Measurements from ENCODE around the gene SPSB2.

GRCh38 chr12:6853626-6854025, 19.5 kb downstream of the SPSB2 start:
- TF ChIP-seq POLR2AphosphoS5 (IDR thresholded peaks at IDR 0.05) (no peak), POLR2A (IDR thresholded peaks at IDR 0.05) (no peak), CTCF (IDR thresholded peaks at IDR 0.05) (no peak)
